Effector memory CD4-positive, alpha-beta T cell (primary cell): ENCODE results near the gene LRRC58.
"Not testable (repeated sequence)": the region's sequence is repeated elsewhere in the genome, so short reads cannot be mapped to it uniquely, and the experiment has no call there.

Experiments used
- DNase-seq, 3 donors: peaks; one replicate each; pipeline ENCODE4 v3.0.0-alpha.2; 2020
- H3K27ac ChIP-seq: 2 replicates; pipeline ENCODE4 v1.7.0; 2013; ENCODE audit warnings: mild to moderate bottlenecking, low read length, moderate library complexity; ENCODE audit not compliant: insufficient read depth, poor library complexity, severe bottlenecking
- H3K27me3 ChIP-seq: replicated peaks from 2 replicates; pipeline ENCODE4 v1.7.0; 2013; ENCODE audit warnings: mild to moderate bottlenecking, low read length; ENCODE audit not compliant: insufficient read depth, control insufficient read depth, poor library complexity, severe bottlenecking
- H3K36me3 ChIP-seq: 2 replicates; pipeline ENCODE4 v1.7.0; 2013; ENCODE audit warnings: mild to moderate bottlenecking, low read length, moderate library complexity; ENCODE audit not compliant: control insufficient read depth, insufficient read depth
- H3K4me1 ChIP-seq: 2 replicates; pipeline ENCODE4 v1.7.0; 2013; ENCODE audit warnings: low read length, mild to moderate bottlenecking; ENCODE audit not compliant: control insufficient read depth, insufficient read depth, poor library complexity, severe bottlenecking
- H3K4me3 ChIP-seq: 2 replicates; pipeline ENCODE4 v1.7.0; 2013; ENCODE audit warnings: low read length, low read depth, mild to moderate bottlenecking; ENCODE audit not compliant: insufficient read depth, poor library complexity, severe bottlenecking
- H3K9me3 ChIP-seq: 2 replicates; pipeline ENCODE4 v1.7.0; 2013; ENCODE audit warnings: mild to moderate bottlenecking, low read length, moderate library complexity; ENCODE audit not compliant: control insufficient read depth
- total RNA-seq, 3 donors: gene quantifications; one replicate each; lab custom pipeline; 2026; lab: John Stamatoyannopoulos, UW

Gene LRRC58
- total RNA-seq: 46.5 to 64.7 (median 52.7) reads per million in 3 donors

DNA sequence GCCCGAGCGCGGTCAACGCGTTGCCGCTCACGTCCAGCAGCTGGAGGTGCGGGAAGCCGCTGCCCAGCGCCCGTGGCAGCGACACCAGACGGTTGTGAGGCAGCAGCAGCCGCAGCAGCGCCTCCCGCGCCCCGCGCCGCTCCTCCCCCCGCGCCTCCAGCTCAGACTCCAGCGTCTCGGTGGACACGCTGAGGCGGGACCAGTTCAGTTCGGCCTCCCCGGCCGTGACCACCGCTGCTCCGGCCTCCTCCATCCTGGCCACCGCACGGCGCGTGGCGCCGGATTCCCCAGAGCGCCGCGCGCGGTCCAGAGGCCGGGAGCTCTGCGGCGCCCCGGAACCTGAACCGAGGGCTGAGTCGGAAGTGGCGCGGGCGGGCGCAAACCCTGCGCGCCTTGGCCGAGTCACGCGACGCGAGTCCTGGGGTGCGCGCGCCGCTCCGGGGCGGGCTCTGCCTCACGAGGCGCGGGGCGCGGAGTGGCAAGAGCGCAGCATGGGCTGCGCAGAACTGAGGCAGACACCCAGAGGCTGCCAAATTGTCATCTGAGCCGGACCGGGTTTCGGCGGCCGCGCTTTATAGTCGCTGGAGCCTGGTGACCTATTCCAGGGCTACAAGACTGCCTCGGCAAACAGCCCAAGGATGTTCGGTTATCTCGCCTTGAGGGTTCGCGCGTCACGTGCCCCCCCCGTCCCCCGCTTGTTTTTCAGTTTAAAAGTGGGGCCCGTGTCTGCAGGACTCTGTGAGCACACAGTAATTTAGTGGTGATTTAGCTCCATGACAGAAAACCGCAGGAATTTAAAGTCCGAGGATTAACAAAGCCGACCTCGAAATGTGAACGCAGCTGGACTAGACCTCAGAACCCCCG lies at the start of gene LRRC58:
Gene LRRC58, minus strand, starts transcription at position 364 of the 864 bp plus-strand sequence. Its CDS starts 111 bp downstream, at position 253.
- Histone ChIP-seq H3K27me3 (no peaks in the 10 kb centered on the region), H3K9me3 (no peaks in the 10 kb centered on the region), H3K4me3 (peak within 1 kb of the TSS; percentile 81), H3K36me3 (no peaks in the 10 kb centered on the region), H3K27ac (peak within 1 kb of the TSS; percentile 81), H3K4me1 (peaks cover 6% of the 10 kb centered on the region)
- DNase-seq: peak; percentile 75 to 81 (median 81)

DNA sequence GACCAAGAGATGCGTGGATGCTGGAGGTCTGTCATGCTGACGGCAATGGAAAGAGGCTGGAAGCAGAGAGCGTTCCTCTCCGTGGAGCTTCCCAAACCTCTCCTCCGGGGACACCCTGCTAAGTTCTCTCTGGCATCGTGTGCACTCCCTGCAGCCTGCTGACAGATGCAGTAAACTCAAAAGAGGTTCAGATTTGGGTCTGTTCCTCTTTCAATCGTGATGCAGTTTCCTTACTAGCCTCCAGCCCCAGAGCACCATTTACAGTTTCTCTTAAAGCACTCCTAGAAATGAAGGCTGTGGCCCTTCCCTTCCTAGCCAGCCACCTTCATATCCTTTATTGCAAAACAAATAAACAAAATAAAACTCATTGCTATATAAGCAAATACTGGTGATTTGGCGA lies 47.3 kb upstream of the LRRC58 start:
- H3K4me3 ChIP-seq: no peak overlapping the region
- no peaks in the 10 kb centered on the region for H3K27me3 ChIP-seq
- no peak for DNase-seq
- H3K36me3 ChIP-seq: no peaks in the 10 kb centered on the region
- H3K4me1 ChIP-seq: no peaks in the 10 kb centered on the region
- H3K9me3 ChIP-seq: no peaks in the 10 kb centered on the region
- no peak overlapping the region for H3K27ac ChIP-seq

DNA sequence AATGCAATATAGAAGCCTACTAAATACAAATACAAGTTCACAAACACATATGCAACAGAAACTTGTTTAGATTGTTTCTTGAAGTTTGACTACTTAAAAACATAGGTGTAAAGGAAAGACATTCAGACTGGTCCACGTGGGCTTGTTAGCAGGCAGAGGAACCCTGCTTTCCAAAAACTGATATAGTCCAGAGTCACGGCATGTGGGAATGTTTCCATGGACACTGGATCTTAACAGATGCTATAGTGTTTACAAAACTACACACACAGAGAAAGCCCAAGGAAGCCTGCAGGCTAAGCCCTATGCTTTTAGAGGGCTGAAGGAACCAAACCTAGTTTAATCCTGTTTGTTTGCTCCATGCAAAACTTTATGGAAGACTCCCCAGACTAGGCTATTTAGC lies 45.2 kb upstream of the LRRC58 start:
- no peaks in the 10 kb centered on the region for H3K4me1 ChIP-seq
- DNase-seq: no peak
- no peaks in the 10 kb centered on the region for H3K36me3 ChIP-seq
- no peak overlapping the region for H3K4me3 ChIP-seq
- no peaks in the 10 kb centered on the region for H3K9me3 ChIP-seq
- H3K27me3 ChIP-seq: no peaks in the 10 kb centered on the region
- H3K27ac ChIP-seq: no peak overlapping the region

DNA sequence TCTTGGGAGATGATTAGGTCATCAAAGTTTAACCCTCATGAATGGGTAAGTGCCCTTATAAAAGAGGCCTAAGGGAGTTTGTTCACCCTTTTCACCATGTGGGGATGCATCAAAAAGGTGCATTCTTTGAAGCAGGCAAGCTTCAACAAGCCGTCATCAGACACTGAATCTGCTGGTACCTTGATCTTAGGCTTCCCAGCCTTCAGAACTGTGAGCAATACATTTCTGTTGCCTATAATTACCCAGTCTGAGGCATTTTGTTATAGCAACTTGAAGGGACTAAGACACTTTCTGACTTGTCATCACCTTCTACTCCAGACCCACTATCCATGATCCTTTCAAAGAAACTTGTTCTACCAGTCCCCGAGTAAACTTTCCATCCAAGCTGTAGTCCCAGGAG lies 44.6 kb upstream of the LRRC58 start:
- H3K4me3 ChIP-seq: no peak overlapping the region
- DNase-seq: no peak

DNA sequence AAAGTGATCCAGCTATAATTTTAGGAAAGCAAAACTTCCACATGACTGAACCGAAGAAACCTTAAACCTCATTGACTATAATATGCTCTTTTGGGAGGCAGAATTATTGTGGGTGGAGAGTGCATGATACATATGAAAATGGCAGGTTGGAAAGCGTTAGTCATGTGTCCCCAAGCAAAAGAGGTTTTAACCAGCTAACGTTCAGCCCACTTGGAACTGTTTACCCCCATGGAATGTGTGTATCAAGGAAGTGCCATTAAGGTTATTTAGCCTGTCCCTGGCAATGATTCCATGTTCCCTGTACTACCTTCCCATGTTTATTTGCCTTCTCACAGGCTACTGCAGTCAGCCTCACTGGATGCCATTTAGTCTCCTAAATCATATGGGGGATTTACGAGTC lies 44.1 kb upstream of the LRRC58 start:
- Histone ChIP-seq H3K9me3 (no peaks in the 10 kb centered on the region), H3K4me1 (no peaks in the 10 kb centered on the region), H3K4me3 (no peak overlapping the region), H3K27me3 (no peaks in the 10 kb centered on the region), H3K36me3 (no peaks in the 10 kb centered on the region), H3K27ac (no peak overlapping the region)
- DNase-seq: no peak

More for the DNA sequence above, 44.6 kb upstream of the LRRC58 start:
- Histone ChIP-seq H3K27me3 (no peaks in the 10 kb centered on the region), H3K4me1 (no peaks in the 10 kb centered on the region), H3K9me3 (no peaks in the 10 kb centered on the region), H3K36me3 (no peaks in the 10 kb centered on the region), H3K27ac (no peak overlapping the region)

DNA sequence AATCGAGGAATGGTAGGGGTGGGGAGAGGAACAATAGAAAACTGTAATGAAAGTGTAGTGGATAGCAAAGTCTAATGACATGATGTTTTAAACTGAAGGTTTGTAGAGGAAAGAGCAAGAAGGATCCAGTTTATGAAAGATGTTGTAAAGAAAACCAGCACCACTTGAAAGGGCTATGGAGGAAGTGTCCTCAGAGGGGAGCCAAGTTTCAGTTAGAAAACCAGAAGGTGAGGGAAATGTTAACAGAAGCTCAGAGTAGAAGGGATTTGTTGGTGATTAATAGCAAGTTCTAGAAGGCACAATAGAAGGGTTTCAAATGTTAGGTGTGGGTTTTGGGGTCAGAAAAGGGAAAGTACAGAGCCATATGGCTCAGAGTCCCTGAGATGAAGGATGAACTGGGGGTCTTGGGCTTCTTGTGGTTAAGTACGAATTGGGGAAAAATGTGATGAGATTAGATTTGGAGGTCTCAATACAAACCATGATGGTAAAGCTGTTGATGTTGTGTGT lies 33.8 kb upstream of the LRRC58 start:
- H3K27me3 ChIP-seq: no peaks in the 10 kb centered on the region
- H3K4me3 ChIP-seq: no peak overlapping the region
- H3K27ac ChIP-seq: no peak overlapping the region
- no peaks in the 10 kb centered on the region for H3K36me3 ChIP-seq
- H3K4me1 ChIP-seq: no peaks in the 10 kb centered on the region
- no peaks in the 10 kb centered on the region for H3K9me3 ChIP-seq
- no peak for DNase-seq

DNA sequence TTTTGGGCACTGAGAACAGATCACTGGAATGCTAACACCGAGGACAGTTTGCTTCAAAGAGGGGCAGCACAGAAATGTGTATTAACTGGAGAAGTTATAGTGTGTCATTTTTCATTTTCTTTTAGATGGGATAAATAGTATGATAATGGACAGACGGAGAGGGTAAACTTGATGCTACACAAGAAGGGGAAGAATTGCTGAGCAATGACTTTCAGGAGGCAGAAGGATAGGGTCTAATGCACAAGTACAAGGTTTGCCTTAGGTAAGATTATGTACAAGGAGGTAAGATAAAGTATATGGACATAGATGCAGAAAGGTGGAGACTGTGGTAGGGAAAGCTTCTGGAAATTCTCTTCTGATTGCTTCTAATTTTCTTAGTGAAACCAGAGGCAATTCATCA lies 32.3 kb upstream of the LRRC58 start:
- Histone ChIP-seq H3K27me3 (no peaks in the 10 kb centered on the region), H3K4me1 (no peaks in the 10 kb centered on the region), H3K27ac (no peak overlapping the region), H3K36me3 (no peaks in the 10 kb centered on the region), H3K9me3 (no peaks in the 10 kb centered on the region), H3K4me3 (no peak overlapping the region)
- no peak for DNase-seq

DNA sequence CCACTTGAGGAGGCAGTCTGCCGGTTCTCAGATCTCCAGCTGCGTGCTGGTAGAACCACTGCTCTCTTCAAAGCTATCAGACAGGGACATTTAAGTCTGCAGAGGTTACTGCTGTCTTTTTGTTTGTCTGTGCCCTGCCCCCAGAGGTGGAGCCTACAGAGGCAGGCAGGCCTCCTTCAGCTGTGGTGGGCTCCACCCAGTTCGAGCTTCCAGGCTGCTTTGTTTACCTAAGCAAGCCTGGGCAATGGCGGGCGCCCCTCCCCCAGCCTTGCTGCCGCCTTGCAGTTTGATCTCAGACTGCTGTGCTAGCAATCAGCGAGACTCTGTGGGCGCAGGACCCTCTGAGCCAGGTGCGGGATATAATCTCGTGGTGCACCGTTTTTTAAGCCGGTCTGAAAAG lies 28.8 kb upstream of the LRRC58 start:
- not testable (repeated sequence) for H3K27me3 ChIP-seq, DNase-seq, H3K27ac ChIP-seq, H3K9me3 ChIP-seq, H3K36me3 ChIP-seq, H3K4me3 ChIP-seq, H3K4me1 ChIP-seq

DNA sequence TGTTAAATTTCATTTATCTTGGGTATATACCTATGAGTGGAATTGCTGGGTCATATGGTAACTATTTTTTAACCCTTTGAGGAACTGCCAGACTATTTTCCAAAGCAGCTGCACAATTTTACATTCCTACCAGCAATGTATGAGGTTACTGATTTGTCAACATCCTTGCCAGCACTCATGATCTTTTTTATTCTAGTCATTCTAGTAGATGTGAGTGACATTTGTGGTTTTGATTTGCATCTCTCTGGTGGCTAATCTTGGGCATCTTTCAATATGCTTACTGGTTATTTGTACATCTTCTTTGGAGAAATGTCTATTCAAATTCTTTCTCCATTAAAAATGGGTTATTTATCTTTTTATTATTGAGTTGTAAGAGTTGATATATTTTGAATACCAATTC lies 21.3 kb upstream of the LRRC58 start:
- Histone ChIP-seq H3K27ac (no peak overlapping the region), H3K4me3 (no peak overlapping the region), H3K9me3 (no peaks in the 10 kb centered on the region), H3K4me1 (no peaks in the 10 kb centered on the region), H3K36me3 (no peaks in the 10 kb centered on the region), H3K27me3 (no peaks in the 10 kb centered on the region)
- DNase-seq: no peak

DNA sequence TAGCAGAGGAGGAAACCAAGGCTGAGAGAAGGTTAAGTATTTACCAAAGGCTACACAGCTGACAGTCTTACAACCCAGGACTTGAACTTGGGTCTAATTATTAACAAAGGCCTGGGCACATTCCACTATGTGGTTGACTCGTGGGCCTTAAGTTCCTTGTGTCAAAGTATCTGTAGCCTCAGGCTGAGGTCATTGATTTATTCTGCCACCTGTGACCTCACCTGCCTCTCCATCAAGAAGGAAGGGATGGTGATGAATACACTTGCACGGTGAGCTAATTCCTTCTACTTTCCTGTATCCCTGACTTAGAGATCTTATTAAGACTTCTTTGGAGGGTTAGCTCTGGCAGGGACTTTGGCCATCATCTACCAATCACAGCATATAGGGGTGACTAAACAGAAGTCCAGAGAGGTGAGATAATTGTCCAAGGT lies 19.9 kb upstream of the LRRC58 start:
- Histone ChIP-seq H3K4me3 (no peak overlapping the region), H3K27me3 (no peaks in the 10 kb centered on the region), H3K27ac (no peak overlapping the region), H3K9me3 (no peaks in the 10 kb centered on the region), H3K4me1 (no peaks in the 10 kb centered on the region), H3K36me3 (no peaks in the 10 kb centered on the region)
- no peak for DNase-seq
